IPS-20b (cell line): ENCODE measurements around the gene CDV3.

Experiments used
- H3K27ac ChIP-seq: one replicate; pipeline ENCODE4 v1.5.1; 2013; ENCODE audit warnings: low read length
- H3K27me3 ChIP-seq: 2 replicates; pipeline ENCODE4 v1.6.1; 2013; ENCODE audit warnings: mild to moderate bottlenecking, low read length, inconsistent platforms; ENCODE audit not compliant: insufficient read depth
- H3K36me3 ChIP-seq: 2 replicates; pipeline ENCODE4 v1.6.1; 2013; ENCODE audit warnings: low read depth, mild to moderate bottlenecking, inconsistent platforms, low read length, moderate library complexity; ENCODE audit not compliant: insufficient read depth
- H3K4me1 ChIP-seq: 2 replicates; pipeline ENCODE4 v1.6.1; 2013; ENCODE audit warnings: mild to moderate bottlenecking, control low read depth, inconsistent platforms, low read length, moderate library complexity; ENCODE audit not compliant: insufficient read depth
- H3K4me3 ChIP-seq: 2 replicates; pipeline ENCODE4 v1.5.1; 2013; ENCODE audit warnings: mild to moderate bottlenecking, low read length, inconsistent platforms
- H3K9ac ChIP-seq: 2 replicates; pipeline ENCODE4 v1.6.1; 2013; ENCODE audit warnings: low read depth, mild to moderate bottlenecking, inconsistent platforms, low read length, moderate library complexity
- H3K9me3 ChIP-seq: 2 replicates; pipeline ENCODE4 v1.6.1; 2013; ENCODE audit warnings: mild to moderate bottlenecking, low read depth, low read length, inconsistent platforms; ENCODE audit not compliant: insufficient read depth

CDV3 gene

DNA sequence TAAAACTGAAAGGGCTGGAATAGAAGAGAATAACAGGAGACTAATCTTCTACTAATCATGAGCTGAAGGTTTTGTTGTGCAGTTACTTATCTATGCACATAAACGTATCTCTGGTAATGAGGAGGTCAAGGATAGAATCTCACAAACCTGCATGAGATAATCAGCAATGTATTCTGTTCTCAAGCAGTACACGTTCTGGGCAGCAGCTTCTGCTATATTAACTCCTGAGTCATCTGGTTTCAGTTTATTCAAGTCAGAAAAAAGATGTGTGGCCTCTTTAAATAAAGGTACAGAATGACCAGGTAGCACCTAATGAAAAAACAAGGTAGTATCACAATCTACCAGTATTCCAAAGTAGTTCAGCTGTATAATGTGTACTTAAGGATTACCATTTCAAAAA lies 34.9 kb downstream of the CDV3 start:
- no peaks in the 10 kb centered on the region for H3K4me1 ChIP-seq
- H3K27me3 ChIP-seq = no peaks in the 10 kb centered on the region
- H3K9me3 ChIP-seq = no peaks in the 10 kb centered on the region
- H3K9ac ChIP-seq = no peak overlapping the region
- H3K36me3 ChIP-seq = peaks cover 76% of the 10 kb centered on the region
- no peak overlapping the region for H3K27ac ChIP-seq
- no peak overlapping the region for H3K4me3 ChIP-seq

DNA sequence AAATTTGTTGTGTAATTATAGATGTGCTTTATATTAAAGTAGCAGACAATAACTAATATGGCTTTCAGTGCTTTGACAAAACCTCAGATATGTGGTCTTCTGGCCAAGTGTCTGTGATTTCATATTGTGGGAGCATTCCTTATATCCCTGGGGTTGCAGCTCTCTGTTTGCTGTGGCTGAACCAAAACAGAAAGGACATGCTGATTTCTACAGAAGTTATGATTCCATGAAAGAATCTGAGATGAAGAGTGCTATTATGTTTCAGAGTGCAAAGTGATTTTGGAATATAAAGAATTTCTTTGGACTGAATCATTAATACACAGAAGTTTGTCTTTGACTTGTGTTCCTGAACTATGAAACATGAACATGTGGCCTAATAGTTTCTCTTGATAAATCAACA lies 36.5 kb downstream of the CDV3 start:
- Histone ChIP-seq H3K4me3 (no peak overlapping the region), H3K27ac (no peak overlapping the region), H3K9me3 (no peaks in the 10 kb centered on the region), H3K27me3 (no peaks in the 10 kb centered on the region), H3K9ac (no peak overlapping the region), H3K36me3 (peaks cover 77% of the 10 kb centered on the region), H3K4me1 (no peaks in the 10 kb centered on the region)

- Histone ChIP-seq H3K27me3 (no peaks in the 10 kb centered on the region), H3K9ac (no peak overlapping the region), H3K4me3 (no peak overlapping the region), H3K4me1 (no peaks in the 10 kb centered on the region), H3K9me3 (no peaks in the 10 kb centered on the region), H3K27ac (no peak overlapping the region), H3K36me3 (peaks cover 85% of the 10 kb centered on the region)
These were observed 38.0 kb downstream of the CDV3 start for GRCh38 chr3:133611534-133611933.

DNA sequence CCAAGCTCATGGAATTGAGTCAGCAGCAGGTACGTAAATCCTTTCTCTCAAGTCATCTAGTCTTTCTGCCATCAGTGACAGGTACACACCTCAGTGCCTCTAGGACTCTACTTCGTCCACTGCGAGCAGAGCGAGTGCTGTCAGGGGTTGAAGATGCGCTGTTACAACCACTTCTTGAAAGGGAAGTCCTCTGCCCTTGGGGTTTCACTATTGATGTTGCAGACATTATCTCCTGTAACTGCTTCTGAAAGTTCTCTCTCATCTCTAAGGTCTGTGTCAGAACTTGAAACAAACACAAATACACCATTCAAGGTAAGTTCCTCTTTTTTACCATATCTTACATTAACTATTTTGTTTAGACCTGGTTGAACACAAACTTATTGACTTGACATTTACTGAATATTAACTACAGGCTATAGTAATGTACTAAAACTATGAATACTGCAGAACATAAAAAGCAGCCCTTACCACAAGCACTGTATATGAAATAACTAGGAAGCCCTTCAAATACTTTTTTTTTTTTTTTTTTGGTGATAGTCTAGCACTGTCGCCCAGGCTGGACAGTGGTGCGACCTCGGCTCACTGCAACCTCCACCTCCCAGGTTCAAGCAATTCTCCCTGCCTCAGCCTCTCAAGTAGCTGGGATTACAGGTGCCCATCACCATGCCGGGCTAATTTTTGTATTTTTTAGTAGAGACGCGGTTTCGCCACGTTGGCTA lies 46.7 kb downstream of the CDV3 start:
- Histone ChIP-seq H3K36me3 (peaks cover 96% of the 10 kb centered on the region), H3K9me3 (no peaks in the 10 kb centered on the region), H3K4me1 (no peaks in the 10 kb centered on the region), H3K27ac (no peak overlapping the region), H3K4me3 (no peak overlapping the region), H3K27me3 (no peaks in the 10 kb centered on the region), H3K9ac (no peak overlapping the region)

DNA sequence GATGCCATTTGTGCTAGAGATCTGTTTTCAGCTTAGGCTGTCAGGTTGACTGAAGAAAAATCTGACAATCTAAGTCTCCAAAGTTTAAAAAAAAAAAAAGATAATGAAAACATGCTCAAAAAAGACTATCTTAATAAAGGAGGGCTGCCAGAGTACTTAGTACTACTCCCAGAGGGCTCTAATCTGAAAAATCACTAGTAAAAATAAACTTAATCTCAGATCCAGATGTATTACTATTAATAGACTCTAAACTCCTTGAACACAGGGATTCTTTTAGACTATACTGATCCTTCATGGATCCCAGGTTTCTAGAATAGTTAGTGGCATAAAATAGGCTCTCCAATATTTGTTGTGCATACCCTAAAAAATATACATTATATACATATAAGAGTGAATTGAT lies 54.3 kb downstream of the CDV3 start:
- peaks cover 88% of the 10 kb centered on the region for H3K36me3 ChIP-seq

GRCh38 chr3:133629146-133629545 lies 55.7 kb downstream of the CDV3 start:
- H3K36me3 ChIP-seq = peaks cover 88% of the 10 kb centered on the region
- no peaks in the 10 kb centered on the region for H3K27me3 ChIP-seq
- no peak overlapping the region for H3K4me3 ChIP-seq
- no peak overlapping the region for H3K27ac ChIP-seq
- no peaks in the 10 kb centered on the region; the same call in 1 of the 2 replicates for H3K4me1 ChIP-seq
- H3K9me3 ChIP-seq = no peaks in the 10 kb centered on the region
- H3K9ac ChIP-seq = no peak overlapping the region; the same call in 1 of the 2 replicates

More for the DNA sequence above, 54.3 kb downstream of the CDV3 start:
- Histone ChIP-seq H3K4me1 (no peaks in the 10 kb centered on the region; the same call in 1 of the 2 replicates), H3K27ac (no peak overlapping the region), H3K9ac (no peak overlapping the region), H3K9me3 (no peaks in the 10 kb centered on the region), H3K27me3 (no peaks in the 10 kb centered on the region), H3K4me3 (no peak overlapping the region)

DNA sequence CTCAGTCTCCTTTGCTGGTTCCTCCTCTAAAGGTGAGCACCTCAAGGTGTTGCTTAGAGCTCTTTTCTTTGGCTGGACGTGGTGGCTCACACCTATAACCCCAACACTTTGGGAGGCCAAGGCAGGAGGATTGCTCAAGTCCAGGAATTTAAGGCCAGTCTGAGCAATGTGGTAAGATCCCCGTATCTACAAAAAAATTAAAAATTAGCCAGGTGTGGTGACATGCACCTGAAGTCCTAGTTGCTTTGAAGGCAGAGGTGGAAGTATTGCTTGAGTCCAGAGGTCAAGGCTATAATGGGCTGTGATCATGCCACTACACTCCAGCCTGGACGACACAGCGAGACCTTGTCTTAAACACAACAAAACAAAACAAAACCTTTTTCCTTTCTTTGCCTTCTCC lies 60.0 kb downstream of the CDV3 start:
- Histone ChIP-seq H3K36me3 (peaks cover 90% of the 10 kb centered on the region), H3K27me3 (no peaks in the 10 kb centered on the region), H3K9ac (no peak overlapping the region), H3K27ac (no peak overlapping the region), H3K4me1 (no peaks in the 10 kb centered on the region; the same call in 1 of the 2 replicates), H3K4me3 (no peak overlapping the region), H3K9me3 (no peaks in the 10 kb centered on the region)
